B cell (primary cell): ENCODE data around the gene MNT. TPM values are rescaled to one million over a fixed set of nuclear protein-coding genes. Genes with fewer than 3 reads are reported as not detected.

Experiments used
- ATAC-seq: fragments of 200-7000 bp; cut with Tn5 transposase; one replicate; pipeline ENCODE4 v1.10.0; 2021; ENCODE audit warnings: low read depth, mild to moderate bottlenecking, moderate number of reproducible peaks, moderate library complexity
- CTCF ChIA-PET: fragments of 350-600 bp; sonication (Branson Sonifier 250); formaldehyde crosslinking; loops from one replicate; lab custom pipeline; 2021; ENCODE audit warnings: antibody characterized with exemption, inconsistent platforms; lab: Charles Lee
- POLR2A ChIA-PET: fragments of 350-600 bp; sonication (Branson Sonifier 250); formaldehyde crosslinking; loops from one replicate; lab custom pipeline; 2021; ENCODE audit warnings: antibody characterized with exemption; lab: Charles Lee
- DNase-seq: peaks from one replicate; pipeline ENCODE4 v3.0.0; 2013
- H2AFZ ChIP-seq: 2 replicates; pipeline ENCODE4 v1.6.1; 2012; ENCODE audit warnings: mild to moderate bottlenecking, low read depth, low read length; ENCODE audit not compliant: insufficient read depth, poor library complexity, severe bottlenecking
- H3K27ac ChIP-seq, 2 donors: 1 replicate in 1 of 2; 2 replicates in 1 of 2; pipeline ENCODE4 v1.5.1; 2012 to 2013; ENCODE audit warnings: low read length in 2 of 2, mild to moderate bottlenecking in 2 of 2, moderate library complexity in 1 of 2
- H3K27me3 ChIP-seq, 4 experiments: fragments of 200-600 bp in 1 of 4; sonication (generic) in 1 of 4; replicated peaks in 1 of 4; 1 replicate in 2 of 4; 2 replicates in 2 of 4; pipeline versions ENCODE4 v1.6.1 to v1.7.0; 2013 to 2016; ENCODE audit warnings: low read length in 3 of 4, mild to moderate bottlenecking in 2 of 4, mixed read lengths in 1 of 4, moderate library complexity in 1 of 4; ENCODE audit not compliant: insufficient read depth in 4 of 4, control insufficient read depth in 3 of 4; ENCODE audit errors: control extremely low read depth in 1 of 4
- H3K36me3 ChIP-seq, 2 experiments: replicated peaks in 1 of 2; 1 replicate in 1 of 2; 2 replicates in 1 of 2; pipeline versions ENCODE4 v1.6.1 to v1.7.1; 2013; ENCODE audit warnings: low read length in 1 of 2; ENCODE audit not compliant: insufficient read depth in 2 of 2, control insufficient read depth in 1 of 2; ENCODE audit errors: control extremely low read depth in 1 of 2, extremely low read depth in 1 of 2
- H3K4me1 ChIP-seq, 2 donors: fragments of 200-600 bp in 1 of 2; sonication (generic) in 1 of 2; 1 replicate in 1 of 2; 2 replicates in 1 of 2; pipeline versions ENCODE4 v1.5.1 to v1.6.1; 2013 to 2017; ENCODE audit warnings: low read length in 2 of 2; ENCODE audit not compliant: control insufficient read depth in 2 of 2, insufficient read depth in 2 of 2
- H3K4me2 ChIP-seq: replicated peaks from 2 replicates; pipeline ENCODE3; 2012; ENCODE audit warnings: mild to moderate bottlenecking, low read depth, low read length; ENCODE audit not compliant: poor library complexity, severe bottlenecking
- H3K4me3 ChIP-seq, 5 experiments: fragments of 200-600 bp in 1 of 5; sonication (generic) in 1 of 5; 1 replicate in 3 of 5; 2 replicates in 2 of 5; pipeline versions ENCODE4 v1.5.1 to v1.7.0; 2011 to 2016; ENCODE audit warnings: low read length in 4 of 5, mild to moderate bottlenecking in 4 of 5, low read depth in 2 of 5, control low read depth in 1 of 5, moderate library complexity in 1 of 5; ENCODE audit not compliant: insufficient read depth in 1 of 5; ENCODE audit errors: control extremely low read depth in 1 of 5, extremely low read depth in 1 of 5
- H3K79me2 ChIP-seq: fragments of 200-600 bp; sonication (generic); one replicate; pipeline ENCODE4 v1.6.0; 2016; ENCODE audit warnings: low read length; ENCODE audit not compliant: control insufficient read depth, insufficient read depth
- H3K9ac ChIP-seq: fragments of 200-600 bp; sonication (generic); 2 replicates; pipeline ENCODE4 v1.6.1; 2017; ENCODE audit warnings: mild to moderate bottlenecking, low read length, moderate library complexity
- H3K9me3 ChIP-seq, 3 donors: one replicate each; pipeline versions ENCODE4 v1.6.1 to v1.7.1; 2013; ENCODE audit warnings: low read length in 2 of 3; ENCODE audit not compliant: control insufficient read depth in 2 of 3, insufficient read depth in 1 of 3; ENCODE audit errors: control extremely low read depth in 1 of 3
- H4K20me1 ChIP-seq: 2 replicates; pipeline ENCODE4 v1.6.0; 2012; ENCODE audit warnings: mild to moderate bottlenecking, low read length; ENCODE audit not compliant: insufficient read depth, control insufficient read depth, poor library complexity, severe bottlenecking
- H3K27ac Mint-ChIP-seq: one replicate; pipeline ENCODE4 v1.8.0; 2021; ENCODE audit warnings: mixed read lengths
- H3K27me3 Mint-ChIP-seq: one replicate; pipeline ENCODE4 v1.8.0; 2021; ENCODE audit warnings: mixed read lengths
- H3K4me1 Mint-ChIP-seq: one replicate; pipeline ENCODE4 v1.8.0; 2021; ENCODE audit warnings: mixed read lengths
- H3K4me3 Mint-ChIP-seq: one replicate; pipeline ENCODE4 v1.8.0; 2021; ENCODE audit warnings: mixed read lengths
- H3K9me3 Mint-ChIP-seq: one replicate; pipeline ENCODE4 v1.8.0; 2022; ENCODE audit warnings: mixed read lengths; ENCODE audit not compliant: insufficient read depth
- CTCF ChIP-seq: fragments of 200-600 bp; IDR thresholded peaks from one replicate; pipeline ENCODE4 v1.8.0; 2022; ENCODE audit warnings: antibody characterized with exemption, mild to moderate bottlenecking
- EZH2 ChIP-seq: IDR thresholded peaks from 2 replicates; pipeline ENCODE4 v1.6.1; 2012; ENCODE audit warnings: borderline replicate concordance, low read depth, mild to moderate bottlenecking, moderate library complexity, low read length; ENCODE audit not compliant: insufficient read depth, poor library complexity, severe bottlenecking
- WGBS: methylation state at CpG from one replicate; pipeline ENCODE4 v1.1.5; 2013; ENCODE audit warnings: missing lambda C conversion rate; ENCODE audit not compliant: insufficient coverage; 5-methylcytosine and 5-hydroxymethylcytosine counted together
- intact Hi-C: fragments of 100-400 bp; cut with micrococcal nuclease; formaldehyde crosslinking; loops from one replicate; pipeline ENCODE4 v1.10.0; 2022
- polyA plus RNA-seq: library from polyadenylated mRNA; depleted of rRNA; stranded (reverse); fragments of >200 nt; gene quantifications from 2 replicates; pipeline ENCODE4 v1.2.3, GENCODE V29; 2012
- total RNA-seq, 2 donors: library from RNA; stranded (reverse); fragments of 120-200 nt in 1 of 2; gene quantifications; 1 replicate in 1 of 2; 2 replicates in 1 of 2; pipeline versions ENCODE4 v1.2.3 to v1.2.4, GENCODE V29; 2013 to 2022

The MNT gene
- total and polyA plus RNA-seq, 2 donors (not counting 1 experiment from before 2014, with no cell fraction given) = 20.0 to 68.5 TPM

- ChIA-PET CTCF (interaction anchor here (0.7 to 5.1 kb wide), 8 partner anchors 9 to 436 kb away, joined by 3 to 69 read pairs (median 4); partner anchors contain the start of gene TSR1), POLR2A (interaction anchor here (3.3 to 3.4 kb wide), 2 partner anchors 9 to 10 kb away, joined by 17 to 51 read pairs; no protein-coding TSS in a partner anchor)
- H3K4me3 Mint-ChIP-seq = peak overlapping the region; percentile 97
- no peaks in the 10 kb centered on the region for H3K9me3 Mint-ChIP-seq
- Histone ChIP-seq H3K4me2 (peak overlapping the region; percentile 96), H4K20me1 (peaks cover 82% of the 10 kb centered on the region), H3K36me3 (peaks cover 0 to 14% of the 10 kb centered on the region in 2 experiments), H3K4me1 (peaks cover 36 to 50% of the 10 kb centered on the region in 2 donors), H2AFZ (peak overlapping the region; percentile 51), H3K79me2 (peaks cover 76% of the 10 kb centered on the region), H3K9me3 (no peaks in the 10 kb centered on the region), H3K27ac (peak overlapping the region; percentile 71 to 99), H3K4me3 (peak overlapping the region; percentile 35 to 85 (median 57)), H3K9ac (peak overlapping the region; percentile 96), H3K27me3 (no peaks in the 10 kb centered on the region)
- 50% methylated on average over 15 of the region's 18 CpGs for WGBS
- H3K27me3 Mint-ChIP-seq = no peaks in the 10 kb centered on the region
- H3K27ac Mint-ChIP-seq = peak overlapping the region; percentile 96
- intact Hi-C loops = loop anchor here (1.0 to 5.0 kb wide), 7 partner anchors 9 to 1204 kb away; partner anchors contain the start of genes METTL16, MNT, OVCA2 and SGSM2
- TF ChIP-seq CTCF = no peak
- no peak for TF ChIP-seq EZH2
- ATAC-seq = no peak
- peaks cover 50% of the 10 kb centered on the region for H3K4me1 Mint-ChIP-seq
- DNase-seq = no peak
These were observed 9.1 kb downstream of the MNT start for GRCh38 chr17:2391597-2392251.
